ENCODE measurements around the gene MARK3.

The MARK3 gene

GRCh38 chr14:103367995-103368394 lies 17.2 kb upstream of the MARK3 start:
- no peak for DNase-seq (ENCODE audit: low read depth in 2 of 2)

- DNase-seq (ENCODE audit: low read depth in 2 of 2): no peak
These were observed 15.1 kb upstream of the MARK3 start for GRCh38 chr14:103370087-103370486.

DNA sequence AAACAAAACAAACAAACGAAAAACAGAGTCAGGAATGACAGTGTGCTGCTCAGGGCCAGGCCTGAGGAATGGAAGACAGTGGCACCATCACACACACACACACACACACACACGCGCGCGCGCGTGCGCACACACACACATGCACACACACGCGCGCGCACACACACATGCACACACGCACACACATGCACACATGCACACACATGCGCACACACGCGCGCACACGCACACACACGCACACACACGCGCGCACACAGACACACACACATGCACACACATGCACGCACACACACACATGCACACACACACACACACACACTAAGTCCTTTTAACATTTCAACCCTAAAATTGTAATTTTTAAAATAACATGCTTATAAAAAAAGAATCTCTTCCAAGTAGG lies 13.2 kb upstream of the MARK3 start:
- no peak for DNase-seq (ENCODE audit: low read depth in 2 of 2)

DNA sequence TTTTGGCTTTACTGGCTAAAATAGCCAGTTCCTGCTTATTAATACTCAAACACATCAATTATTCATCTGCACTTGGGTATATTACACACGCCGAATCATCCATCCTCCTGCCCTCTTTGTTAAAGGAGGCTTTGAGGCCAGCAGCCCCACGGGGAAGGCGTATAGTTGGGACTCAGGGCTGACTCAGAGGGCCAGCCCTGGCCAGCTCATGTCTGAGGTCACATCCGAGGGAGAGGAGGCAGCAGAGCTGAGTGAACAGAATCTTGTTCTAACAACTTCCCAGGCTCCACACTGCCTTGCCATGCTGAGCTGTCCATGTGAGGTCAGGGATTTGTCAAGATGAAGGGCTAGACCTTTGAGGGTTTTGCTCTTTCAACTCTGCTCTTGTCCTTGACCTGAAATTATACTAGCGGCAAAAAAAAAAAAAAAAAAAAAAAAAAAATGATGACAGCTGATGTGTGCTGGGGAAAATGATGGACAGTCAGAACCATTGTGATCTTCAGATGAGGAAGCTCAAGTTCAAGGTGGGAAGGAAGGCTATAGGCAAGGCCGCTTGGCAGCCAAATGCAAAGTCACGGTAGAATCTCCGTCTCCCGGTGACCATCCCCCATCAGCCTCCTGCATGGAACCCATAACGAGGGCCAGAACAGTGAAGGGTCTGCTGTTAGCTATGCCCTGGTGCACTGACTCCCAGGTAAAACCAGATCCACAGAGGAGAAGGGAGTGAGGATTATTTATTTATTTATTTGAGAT lies 12.5 kb upstream of the MARK3 start:
- DNase-seq (ENCODE audit: low read depth in 2 of 2): peak; percentile 49 to 56

GRCh38 chr14:103374121-103374520 lies 11.1 kb upstream of the MARK3 start:
- DNase-seq (ENCODE audit: low read depth in 2 of 2): no peak

GRCh38 chr14:103377522-103378037 lies 7.6 kb upstream of the MARK3 start:
- no peak for DNase-seq (ENCODE audit: low read depth in 2 of 2)

DNA sequence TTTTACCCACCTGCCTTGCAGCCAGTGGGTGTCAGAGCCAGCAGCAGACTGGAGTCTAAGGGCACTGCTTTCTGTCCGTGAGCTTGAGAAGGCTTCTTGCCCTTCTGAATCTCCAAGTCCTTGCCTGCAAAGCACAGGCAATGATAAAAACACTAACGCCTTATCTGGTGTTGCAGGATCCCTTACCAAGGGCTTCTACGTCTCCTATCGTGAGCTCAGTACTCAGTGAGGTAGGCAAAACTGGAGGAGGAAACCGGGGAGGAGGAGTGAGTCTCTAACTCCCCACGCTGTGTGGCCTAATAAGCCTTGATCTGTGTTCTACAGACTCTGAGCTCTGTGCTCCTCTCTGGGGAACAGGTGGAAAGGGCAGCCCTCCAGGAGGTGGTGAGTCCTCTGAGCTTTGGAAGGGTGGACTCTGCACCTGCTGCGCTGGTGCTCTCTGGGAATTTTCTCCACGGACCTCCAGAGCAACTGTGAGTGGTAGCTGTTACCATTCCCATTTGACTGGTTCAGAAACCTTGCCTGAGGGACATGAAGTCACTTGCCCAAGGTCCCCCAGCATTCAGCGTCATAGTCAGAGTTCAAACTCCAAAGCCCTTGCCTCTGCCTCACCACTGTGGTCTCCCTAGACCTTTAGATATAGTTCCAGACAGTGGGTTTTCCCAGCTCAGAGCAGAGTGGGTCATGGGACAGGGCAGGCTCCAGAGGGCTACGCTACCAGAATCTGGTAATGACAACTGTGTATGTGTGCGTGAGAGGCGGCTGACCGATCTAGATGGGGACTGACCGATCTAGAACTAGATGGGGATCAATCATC lies 7.0 kb upstream of the MARK3 start:
- no peak for DNase-seq (ENCODE audit: low read depth in 2 of 2)

- DNase-seq (ENCODE audit: low read depth in 2 of 2): no peak
These were observed 4.4 kb upstream of the MARK3 start for GRCh38 chr14:103380719-103381377.

DNA sequence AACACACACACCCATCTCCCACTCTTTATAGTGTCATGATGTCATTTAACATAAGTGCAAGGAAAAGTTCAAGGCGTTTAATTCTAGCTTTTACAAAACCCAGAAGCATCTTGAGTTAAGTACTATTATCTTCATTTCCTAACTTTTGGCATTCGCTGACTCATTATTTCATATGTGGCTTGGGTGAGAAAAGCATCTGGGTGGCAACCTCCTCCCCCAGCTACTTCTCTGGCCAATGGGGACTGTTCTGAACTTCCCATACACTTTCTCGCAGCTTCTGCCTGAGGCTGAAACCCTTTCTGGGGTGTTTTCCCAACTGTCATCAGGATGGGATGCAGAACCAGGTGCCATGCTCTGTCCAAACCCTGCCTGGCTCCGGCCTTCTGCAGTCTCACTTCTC lies 2.8 kb upstream of the MARK3 start:
- DNase-seq (ENCODE audit: low read depth in 2 of 2): peak; percentile 61 to 64

- DNase-seq (ENCODE audit: low read depth in 2 of 2): no peak
These were observed 614 bp upstream of the MARK3 start for GRCh38 chr14:103384450-103385151.

DNA sequence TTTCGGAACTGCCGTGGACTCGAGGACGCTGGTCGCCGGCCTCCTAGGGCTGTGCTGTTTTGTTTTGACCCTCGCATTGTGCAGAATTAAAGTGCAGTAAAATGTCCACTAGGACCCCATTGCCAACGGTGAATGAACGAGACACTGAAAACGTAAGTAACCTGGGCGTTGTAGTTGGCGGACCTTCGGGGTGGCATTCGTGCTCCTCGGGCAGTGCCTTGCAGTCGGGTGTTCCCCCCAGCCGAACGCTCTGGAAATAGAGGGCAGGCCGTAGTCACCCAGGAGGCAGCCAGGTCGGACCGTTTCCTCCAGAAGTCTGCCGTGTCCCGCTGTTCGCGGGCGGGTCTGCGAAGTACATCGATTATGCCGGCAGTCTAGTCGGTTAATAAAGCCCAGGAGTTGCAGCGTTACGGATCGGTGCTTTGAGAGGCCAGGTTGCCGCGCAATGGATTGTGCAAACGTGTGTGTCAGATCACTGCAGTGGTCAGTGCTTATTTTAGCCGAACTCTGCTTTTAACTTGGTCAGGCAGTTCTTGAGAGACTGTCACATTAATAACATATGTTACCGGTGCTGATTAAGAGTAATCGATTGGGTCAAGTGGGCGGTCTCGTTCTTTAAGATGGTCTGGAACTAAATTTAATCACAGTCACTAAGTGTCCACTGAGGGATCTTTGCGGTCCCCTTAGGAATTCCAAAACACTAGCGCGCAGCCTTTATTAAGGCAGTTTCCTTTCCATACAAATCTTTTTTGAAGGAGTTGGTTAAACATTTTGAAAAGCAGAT lies 906 bp downstream of the MARK3 start:
- no peak for DNase-seq (ENCODE audit: low read depth in 2 of 2)

- no peak for DNase-seq (ENCODE audit: low read depth in 2 of 2)
These were observed 1.6 kb downstream of the MARK3 start for GRCh38 chr14:103386713-103387329.

DNA sequence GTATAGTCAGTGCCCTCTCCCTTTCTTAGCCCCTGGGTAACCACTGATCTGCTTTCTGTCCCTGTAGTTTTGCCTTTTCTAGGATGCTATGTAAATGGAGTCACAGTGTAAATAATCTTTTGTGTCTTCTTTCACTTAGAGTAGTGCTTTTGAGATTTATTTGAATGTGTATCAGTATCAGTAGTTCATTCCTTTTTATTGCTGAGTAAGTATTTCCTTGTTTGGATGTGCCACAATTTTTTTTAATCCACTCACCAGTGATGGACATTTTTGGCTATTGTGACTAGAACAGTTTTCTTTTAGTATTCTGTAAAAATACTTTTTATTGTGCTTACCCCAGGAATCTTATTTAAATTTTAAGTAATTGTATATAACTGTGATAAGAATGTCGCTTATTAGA lies 3.4 kb downstream of the MARK3 start:
- no peak for DNase-seq (ENCODE audit: low read depth in 2 of 2)

- no peak for DNase-seq (ENCODE audit: low read depth in 2 of 2)
These were observed 5.4 kb downstream of the MARK3 start for GRCh38 chr14:103390605-103391004.

DNA sequence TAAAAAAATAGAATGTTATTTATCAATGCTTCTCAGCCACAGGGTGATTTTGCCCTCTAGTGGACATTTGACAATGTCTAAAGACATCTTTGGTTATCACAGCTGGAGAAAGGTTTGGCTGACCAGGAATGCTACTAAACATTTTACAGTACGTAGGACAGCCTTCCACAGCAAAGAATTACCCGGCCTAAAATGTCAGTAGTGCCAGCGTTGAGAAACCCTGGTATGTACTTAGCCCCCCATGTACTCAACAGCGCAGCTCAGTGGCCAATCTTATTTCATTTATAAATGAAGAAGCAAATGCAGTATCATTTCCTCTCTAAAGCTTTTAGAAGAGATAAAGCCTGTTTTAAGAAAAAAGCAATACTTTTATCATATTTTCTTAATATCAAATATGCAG lies 5.8 kb downstream of the MARK3 start:
- peak; percentile 56 to 59 for DNase-seq (ENCODE audit: low read depth in 2 of 2)

DNA sequence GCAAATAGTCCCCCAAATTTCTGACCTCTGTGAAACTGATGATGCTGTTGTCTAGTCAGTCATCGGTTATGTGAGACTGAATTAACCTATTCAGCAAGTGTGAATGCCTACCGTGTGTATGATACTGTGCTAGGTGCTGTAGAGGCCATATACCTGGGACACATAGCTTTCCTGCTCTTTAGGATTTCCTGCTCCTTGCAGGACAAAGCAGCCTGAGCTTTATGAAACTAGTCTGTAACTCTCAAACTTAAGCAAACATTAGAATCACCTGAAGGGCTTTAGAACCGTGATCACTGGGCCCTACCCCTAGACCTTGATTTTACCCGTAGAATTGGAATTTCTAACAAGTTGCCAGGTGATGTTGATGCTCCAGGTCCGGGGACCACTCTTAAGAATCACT lies 6.9 kb downstream of the MARK3 start:
- no peak for DNase-seq (ENCODE audit: low read depth in 2 of 2)

DNA sequence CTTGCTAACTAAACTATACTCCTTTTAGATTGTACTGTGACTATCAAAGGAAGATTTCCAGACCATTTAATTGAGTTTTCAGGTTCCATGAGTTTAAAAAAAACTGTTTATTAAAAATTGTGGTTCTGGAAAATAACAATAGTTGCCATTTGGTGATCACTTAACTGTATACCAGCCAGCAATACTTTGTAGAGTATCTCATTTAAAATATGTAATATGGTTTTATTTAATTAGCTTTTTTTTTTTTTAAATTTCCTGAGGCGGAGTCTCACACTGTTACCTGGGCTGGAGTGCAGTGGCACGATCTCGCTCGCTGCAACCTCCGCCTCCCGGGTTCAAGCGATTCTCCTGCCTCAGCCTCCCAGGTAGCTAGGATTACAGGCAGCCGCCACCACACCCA lies 7.4 kb downstream of the MARK3 start:
- no peak for DNase-seq (ENCODE audit: low read depth in 2 of 2)

DNA sequence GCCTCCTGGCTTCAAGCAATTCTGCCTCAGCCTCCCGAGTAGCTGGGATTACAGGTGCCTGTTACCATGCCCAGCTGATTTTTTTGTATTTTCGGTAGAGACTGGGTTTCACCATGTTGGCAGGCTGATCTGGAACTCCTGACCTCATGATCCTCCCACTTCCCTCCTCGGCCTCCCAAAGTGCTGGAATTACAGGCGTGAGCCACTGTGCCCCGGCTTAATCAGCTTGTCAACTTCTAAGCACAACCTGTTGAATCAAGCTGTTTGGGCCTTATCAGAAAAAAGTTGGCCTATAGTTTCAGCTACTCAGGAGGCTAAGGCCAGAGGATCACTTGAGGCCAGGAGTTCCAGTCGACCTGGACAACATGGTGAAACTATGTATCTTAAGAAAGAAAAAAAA lies 7.9 kb downstream of the MARK3 start:
- DNase-seq (ENCODE audit: low read depth in 2 of 2): no peak

GRCh38 chr14:103393676-103394626 lies 8.7 kb downstream of the MARK3 start:
- peak in 1 of 2 experiments; percentile 49 for DNase-seq (ENCODE audit: low read depth in 2 of 2)

Measured in fibroblast of skin of left quadriceps (primary cell).